AG04450 (cell line): ENCODE data around the gene GP1BA. TPM values are rescaled to one million over a fixed set of nuclear protein-coding genes. Genes with fewer than 3 reads are reported as not detected.

ENCODE experiments used
- CTCF ChIA-PET: fragments of 300-600, 350-600 bp; formaldehyde crosslinking; extraction: SDS; loops from one replicate; lab custom pipeline; 2022; ENCODE audit warnings: antibody characterized with exemption, inconsistent platforms; lab: Charles Lee
- POLR2A ChIA-PET: fragments of 350-600 bp; formaldehyde crosslinking; extraction: SDS; loops from one replicate; lab custom pipeline; 2021; ENCODE audit warnings: antibody characterized with exemption, inconsistent platforms; lab: Yijun Ruan, JAX
- DNase-seq: peaks from one replicate; pipeline ENCODE4 v3.0.0-alpha.2; 2011; ENCODE audit warnings: low read depth, low spot score
- H3K27ac ChIP-seq: one replicate; pipeline ENCODE4 v1.5.1; 2012; ENCODE audit warnings: low read depth, low read length, control low read depth
- H3K27me3 ChIP-seq: one replicate; pipeline ENCODE4 v1.6.0; 2012; ENCODE audit warnings: low read length; ENCODE audit not compliant: control insufficient read depth, insufficient read depth
- H3K4me3 ChIP-seq: 2 replicates; pipeline ENCODE4 v1.5.1; 2011; ENCODE audit warnings: mild to moderate bottlenecking, low read depth, low read length, control low read depth
- H3K9me3 ChIP-seq: 2 replicates; pipeline ENCODE4 v1.5.1; 2012; ENCODE audit warnings: low read length; ENCODE audit not compliant: control insufficient read depth, insufficient read depth
- CTCF ChIP-seq: IDR thresholded peaks from 2 replicates; pipeline ENCODE4 v1.5.1; 2011; ENCODE audit warnings: low read depth, low read length, control low read depth, inconsistent platforms
- polyA plus RNA-seq: library from polyadenylated mRNA; depleted of rRNA; stranded (reverse); fragments of >200 nt; gene quantifications from 2 replicates; pipeline ENCODE4 v1.2.3, GENCODE V29; 2011

Gene GP1BA
- polyA plus RNA-seq, 1 experiment: not detected

GRCh38 chr17:4939796-4940554 is 7.9 kb downstream of the GP1BA start, which contains the start of the genes RNF167 and SLC25A11:
TSS of gene RNF167 (plus strand) at chr17:4940268. CDS start at chr17:4940910, 642 bp downstream.
TSS of gene SLC25A11 (minus strand) at chr17:4940046. CDS start at chr17:4939910, 136 bp downstream.
- Histone ChIP-seq H3K27me3 (no peaks in the 10 kb centered on the region), H3K27ac (peak within 1 kb of the TSS; percentile 98), H3K9me3 (no peaks in the 10 kb centered on the region; the same call in 1 of the 2 replicates), H3K4me3 (peak within 1 kb of the TSS; percentile 92)
- CTCF ChIA-PET: interaction anchor here (0.6 to 2.8 kb wide), 6 partner anchors 16 to 314 kb away, joined by 3 to 25 read pairs (median 4); partner anchors contain the start of gene CAMTA2
- POLR2A ChIA-PET: interaction anchor here (1.0 to 2.4 kb wide), 12 partner anchors 9 to 144 kb away, joined by 3 to 55 read pairs (median 5); partner anchors contain the start of genes ENO3, INCA1, KIF1C and PFN1
- no peak for TF ChIP-seq CTCF
- peak; percentile 99 for DNase-seq

- no peaks in the 10 kb centered on the region for H3K27me3 ChIP-seq
- ChIA-PET CTCF (interaction anchor here (0.9 to 2.8 kb wide), 3 partner anchors 17 to 151 kb away, joined by 3 to 25 read pairs (median 5); no protein-coding TSS in a partner anchor), POLR2A (interaction anchor here (0.7 to 2.4 kb wide), 12 partner anchors 9 to 145 kb away, joined by 3 to 55 read pairs (median 5); partner anchors contain the start of genes ENO3, INCA1, KIF1C and PFN1)
- H3K27ac ChIP-seq: peak overlapping the region; percentile 98
- DNase-seq: peak; percentile 72
- no peaks in the 10 kb centered on the region; the same call in 1 of the 2 replicates for H3K9me3 ChIP-seq
- no peak for TF ChIP-seq CTCF
- H3K4me3 ChIP-seq: peak overlapping the region; percentile 92
Measured at GRCh38 chr17:4940555-4941318, 8.7 kb downstream of the GP1BA start.

- ChIA-PET CTCF (no interaction called here), POLR2A (interaction anchor here (2.3 kb wide), 1 partner anchor 32 kb away, joined by 14 read pairs; no protein-coding TSS in a partner anchor)
- no peak for DNase-seq
- Histone ChIP-seq H3K9me3 (no peaks in the 10 kb centered on the region; the same call in 1 of the 2 replicates), H3K4me3 (peak overlapping the region; percentile 92), H3K27ac (no peak overlapping the region), H3K27me3 (no peaks in the 10 kb centered on the region)
- TF ChIP-seq CTCF: no peak
Measured at GRCh38 chr17:4941319-4941610, 9.2 kb downstream of the GP1BA start.

- peaks cover under 1% of the 10 kb centered on the region; the same call in 1 of the 2 replicates for H3K9me3 ChIP-seq
- DNase-seq: no peak
- ChIA-PET POLR2A (no interaction called here), CTCF (no interaction called here)
- H3K27me3 ChIP-seq: no peaks in the 10 kb centered on the region
- H3K4me3 ChIP-seq: no peak overlapping the region
- H3K27ac ChIP-seq: peak overlapping the region; percentile 47
- no peak for TF ChIP-seq CTCF
Measured at GRCh38 chr17:4942760-4943508, 10.9 kb downstream of the GP1BA start.
